Nephron (organoid): Measurements from ENCODE around the gene DNAJC30.

ENCODE experiments used
- H3K27ac Mint-ChIP-seq, 3 experiments: 2 replicates each; pipeline ENCODE4 v1.8.0; 2020; ENCODE audit warnings: mixed read lengths in 3 of 3, mild to moderate bottlenecking in 2 of 3, moderate library complexity in 1 of 3
- H3K27me3 Mint-ChIP-seq: 2 replicates; pipeline ENCODE4 v1.8.0; 2021; ENCODE audit warnings: low read depth, mild to moderate bottlenecking, moderate library complexity, mixed read lengths
- H3K36me3 Mint-ChIP-seq: 2 replicates; pipeline ENCODE4 v1.8.0; 2020; ENCODE audit warnings: low read depth, mixed read lengths
- H3K4me1 Mint-ChIP-seq: 2 replicates; pipeline ENCODE4 v1.8.0; 2020; ENCODE audit warnings: mixed read lengths
- H3K4me3 Mint-ChIP-seq, 3 experiments: 2 replicates each; pipeline ENCODE4 v1.8.0; 2020; ENCODE audit warnings: mild to moderate bottlenecking in 3 of 3, mixed read lengths in 3 of 3, moderate library complexity in 2 of 3
- H3K9me3 Mint-ChIP-seq: 2 replicates; pipeline ENCODE4 v1.8.0; 2020; ENCODE audit warnings: mixed read lengths
- TF ChIP-seq, protein P1 (sequence below), 3 experiments: fragments of 200-600 bp; sonication (generic); IDR thresholded peaks; one replicate each; pipeline ENCODE4 v1.5.0; 2021; ENCODE audit warnings: antibody characterized with exemption in 3 of 3; ENCODE audit not compliant: unreplicated experiment in 3 of 3

DNAJC30 gene

DNA sequence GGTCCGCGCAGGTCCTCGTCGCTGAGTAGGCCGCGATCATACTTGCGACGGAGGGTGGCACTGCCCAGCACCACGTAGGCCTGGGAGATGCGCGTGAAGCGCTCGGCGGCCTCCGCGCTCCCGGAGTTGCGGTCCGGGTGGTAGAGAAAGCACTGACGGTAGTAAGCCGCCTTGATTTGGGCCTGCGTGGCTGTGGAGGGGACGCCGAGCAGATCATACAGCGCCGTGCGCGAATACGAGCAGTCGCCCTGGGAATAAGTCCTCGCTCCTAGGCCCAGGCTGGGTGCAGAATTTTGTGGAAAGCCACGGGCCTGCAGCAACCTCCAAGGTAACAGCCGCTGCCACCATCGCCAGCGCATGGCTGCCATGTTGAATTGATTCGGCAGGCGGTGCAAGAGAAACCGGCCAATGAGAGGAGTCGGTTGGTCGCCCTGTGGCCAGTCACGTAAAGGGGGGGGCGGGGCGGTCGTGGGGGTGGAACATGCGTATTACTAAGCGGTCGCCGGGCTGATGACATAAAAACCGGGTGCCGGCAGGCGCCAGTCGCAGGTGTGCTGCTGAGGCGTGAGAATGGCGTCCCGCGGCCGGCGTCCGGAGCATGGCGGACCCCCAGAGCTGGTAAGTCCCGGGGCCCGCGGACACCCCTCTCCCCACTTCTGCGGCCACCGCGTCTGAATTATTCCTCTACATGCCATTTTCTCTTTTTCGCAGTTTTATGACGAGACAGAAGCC lies at the start of gene DNAJC30, which contains the start of gene BUD23:
Gene DNAJC30, minus strand, starts transcription at position 398 of the 732 bp plus-strand sequence. Its CDS starts 30 bp downstream, at position 368.
Gene BUD23, plus strand, starts transcription at position 542 of the 732 bp plus-strand sequence. Its CDS starts 29 bp downstream, at position 571.
- peak within 1 kb of the TSS; percentile 93 to 99 (median 98) for H3K4me3 Mint-ChIP-seq
- no peaks in the 10 kb centered on the region for H3K27me3 Mint-ChIP-seq
- TF ChIP-seq, protein P1, sequence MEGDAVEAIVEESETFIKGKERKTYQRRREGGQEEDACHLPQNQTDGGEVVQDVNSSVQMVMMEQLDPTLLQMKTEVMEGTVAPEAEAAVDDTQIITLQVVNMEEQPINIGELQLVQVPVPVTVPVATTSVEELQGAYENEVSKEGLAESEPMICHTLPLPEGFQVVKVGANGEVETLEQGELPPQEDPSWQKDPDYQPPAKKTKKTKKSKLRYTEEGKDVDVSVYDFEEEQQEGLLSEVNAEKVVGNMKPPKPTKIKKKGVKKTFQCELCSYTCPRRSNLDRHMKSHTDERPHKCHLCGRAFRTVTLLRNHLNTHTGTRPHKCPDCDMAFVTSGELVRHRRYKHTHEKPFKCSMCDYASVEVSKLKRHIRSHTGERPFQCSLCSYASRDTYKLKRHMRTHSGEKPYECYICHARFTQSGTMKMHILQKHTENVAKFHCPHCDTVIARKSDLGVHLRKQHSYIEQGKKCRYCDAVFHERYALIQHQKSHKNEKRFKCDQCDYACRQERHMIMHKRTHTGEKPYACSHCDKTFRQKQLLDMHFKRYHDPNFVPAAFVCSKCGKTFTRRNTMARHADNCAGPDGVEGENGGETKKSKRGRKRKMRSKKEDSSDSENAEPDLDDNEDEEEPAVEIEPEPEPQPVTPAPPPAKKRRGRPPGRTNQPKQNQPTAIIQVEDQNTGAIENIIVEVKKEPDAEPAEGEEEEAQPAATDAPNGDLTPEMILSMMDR (IDR thresholded peaks at IDR 0.05; ENCODE audit: unreplicated experiment in 3 of 3) = no peak
- H3K27ac Mint-ChIP-seq = peak within 1 kb of the TSS; percentile 70 to 90 (median 81)
- H3K4me1 Mint-ChIP-seq = peaks cover 30% of the 10 kb centered on the region
- no peaks in the 10 kb centered on the region for H3K9me3 Mint-ChIP-seq
- peaks cover 25% of the 10 kb centered on the region for H3K36me3 Mint-ChIP-seq

DNA sequence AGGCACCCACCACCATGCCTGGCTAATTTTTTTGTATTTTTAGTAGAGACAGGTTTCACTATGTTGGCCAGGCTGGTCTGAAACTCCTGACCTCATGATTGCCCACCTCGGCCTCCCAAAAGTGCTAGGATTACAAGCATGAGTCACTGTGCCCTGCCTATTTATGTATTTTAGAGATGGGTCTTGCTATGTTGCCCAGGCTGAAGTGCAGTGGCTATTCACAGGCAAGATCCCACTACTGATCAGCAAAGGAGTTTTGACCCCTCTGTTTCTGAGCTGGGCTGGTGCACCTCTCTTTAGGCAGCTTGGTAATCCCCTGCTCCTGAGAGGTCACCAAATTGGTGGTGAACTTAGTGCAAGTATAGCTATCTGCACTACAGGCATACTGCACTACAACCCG lies 49.1 kb upstream of the DNAJC30 start:
- H3K27ac Mint-ChIP-seq = no peak overlapping the region
- H3K4me3 Mint-ChIP-seq = no peak overlapping the region
- no peaks in the 10 kb centered on the region for H3K9me3 Mint-ChIP-seq
- H3K36me3 Mint-ChIP-seq = no peaks in the 10 kb centered on the region
- no peaks in the 10 kb centered on the region for H3K4me1 Mint-ChIP-seq
- H3K27me3 Mint-ChIP-seq = no peaks in the 10 kb centered on the region
- TF ChIP-seq, protein P1 (IDR thresholded peaks at IDR 0.05; ENCODE audit: unreplicated experiment in 3 of 3) = no peak

DNA sequence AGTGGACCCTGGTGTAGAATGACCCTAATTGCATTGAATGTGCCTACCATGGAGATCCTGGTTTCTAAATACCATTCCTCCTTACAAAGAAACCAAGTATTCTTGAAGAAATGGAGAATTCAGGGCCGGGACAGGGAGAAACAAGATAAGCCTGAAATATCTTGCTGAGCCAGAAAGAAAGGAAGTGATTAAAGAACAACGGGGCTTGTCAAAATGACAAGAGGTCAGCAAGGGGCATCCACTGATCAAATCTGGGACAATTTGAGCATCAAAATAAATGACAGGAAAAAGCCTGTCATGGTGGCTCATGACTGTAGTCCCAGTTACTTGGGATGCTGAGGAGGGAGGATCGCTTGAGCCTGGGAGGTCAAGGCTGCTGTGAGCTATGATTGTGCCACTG lies 47.2 kb upstream of the DNAJC30 start:
- Mint-ChIP-seq H3K27me3 (no peaks in the 10 kb centered on the region), H3K4me3 (no peak overlapping the region), H3K27ac (no peak overlapping the region), H3K36me3 (no peaks in the 10 kb centered on the region), H3K9me3 (no peaks in the 10 kb centered on the region), H3K4me1 (no peaks in the 10 kb centered on the region)
- TF ChIP-seq, protein P1 (IDR thresholded peaks at IDR 0.05; ENCODE audit: unreplicated experiment in 3 of 3) = no peak

DNA sequence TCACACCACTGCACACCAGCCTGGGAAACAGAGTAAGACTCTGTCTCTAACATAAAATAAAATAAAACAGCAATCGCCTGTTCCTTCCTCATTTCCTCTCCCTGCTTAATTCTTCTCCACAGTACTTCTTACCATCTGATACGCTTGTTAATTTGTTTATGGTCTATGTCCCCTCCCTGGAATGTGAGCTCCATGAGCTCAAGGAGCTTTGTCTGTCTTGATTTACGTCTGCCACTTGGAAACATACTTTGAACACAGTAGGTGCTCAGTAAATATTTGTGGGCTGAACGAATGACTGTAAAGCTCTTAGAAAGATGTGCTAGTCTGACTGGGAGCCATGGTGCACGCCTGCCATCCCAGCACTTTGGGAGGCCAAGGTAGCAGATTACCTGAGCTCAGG lies 45.3 kb upstream of the DNAJC30 start:
- no peaks in the 10 kb centered on the region for H3K4me1 Mint-ChIP-seq
- H3K27me3 Mint-ChIP-seq = no peaks in the 10 kb centered on the region
- TF ChIP-seq, protein P1 (IDR thresholded peaks at IDR 0.05; ENCODE audit: unreplicated experiment in 3 of 3) = no peak
- no peaks in the 10 kb centered on the region for H3K36me3 Mint-ChIP-seq
- H3K4me3 Mint-ChIP-seq = no peak overlapping the region
- no peak overlapping the region for H3K27ac Mint-ChIP-seq
- H3K9me3 Mint-ChIP-seq = no peaks in the 10 kb centered on the region

- Mint-ChIP-seq H3K4me1 (no peaks in the 10 kb centered on the region), H3K27ac (no peak overlapping the region), H3K4me3 (no peak overlapping the region), H3K27me3 (no peaks in the 10 kb centered on the region), H3K9me3 (no peaks in the 10 kb centered on the region), H3K36me3 (no peaks in the 10 kb centered on the region)
- TF ChIP-seq, protein P1 (IDR thresholded peaks at IDR 0.05; ENCODE audit: unreplicated experiment in 3 of 3) = no peak
Observed at GRCh38 chr7:73727952-73728351, 44.7 kb upstream of the DNAJC30 start.

DNA sequence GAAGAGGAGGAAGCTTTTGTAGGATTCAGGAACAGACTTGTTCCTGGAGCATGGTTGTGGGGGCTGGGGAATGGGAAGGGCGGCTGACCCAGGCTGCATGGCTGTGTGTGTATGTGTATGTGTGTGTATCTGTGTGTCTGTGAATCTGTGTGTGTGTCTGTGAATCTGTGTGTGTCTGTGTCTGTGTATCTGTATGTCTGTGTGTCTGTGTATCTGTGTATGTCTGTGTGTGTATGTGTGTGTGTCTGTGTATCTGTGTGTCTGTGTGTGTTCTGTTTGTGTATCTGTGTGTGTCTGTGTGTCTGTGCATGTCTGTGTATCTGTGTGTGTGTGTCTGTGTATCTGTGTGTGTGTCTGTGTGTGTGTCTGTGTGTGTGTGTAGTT lies 42.8 kb upstream of the DNAJC30 start:
- H3K4me1 Mint-ChIP-seq = peaks cover 7% of the 10 kb centered on the region
- H3K4me3 Mint-ChIP-seq = no peak overlapping the region
- H3K36me3 Mint-ChIP-seq = no peaks in the 10 kb centered on the region
- H3K9me3 Mint-ChIP-seq = no peaks in the 10 kb centered on the region
- H3K27me3 Mint-ChIP-seq = no peaks in the 10 kb centered on the region
- TF ChIP-seq, protein P1 (IDR thresholded peaks at IDR 0.05; ENCODE audit: unreplicated experiment in 3 of 3) = no peak
- H3K27ac Mint-ChIP-seq = no peak overlapping the region
